GM12864 (cell line): ENCODE measurements around the gene KCNN4.

Experiments used
- DNase-seq: peaks from one replicate; pipeline ENCODE4 v3.0.0-alpha.2; 2011; ENCODE audit warnings: low read depth
- H3K4me3 ChIP-seq: 2 replicates; pipeline ENCODE4 v1.5.1; 2011; ENCODE audit warnings: mild to moderate bottlenecking, low read depth, low read length, control low read depth
- TF ChIP-seq, protein P1 (sequence below): IDR thresholded peaks from 2 replicates; pipeline ENCODE4 v1.5.1; 2011; ENCODE audit warnings: low read depth, mild to moderate bottlenecking, moderate library complexity, low read length, control low read depth, inconsistent platforms; ENCODE audit errors: missing control alignments

Gene KCNN4

DNA sequence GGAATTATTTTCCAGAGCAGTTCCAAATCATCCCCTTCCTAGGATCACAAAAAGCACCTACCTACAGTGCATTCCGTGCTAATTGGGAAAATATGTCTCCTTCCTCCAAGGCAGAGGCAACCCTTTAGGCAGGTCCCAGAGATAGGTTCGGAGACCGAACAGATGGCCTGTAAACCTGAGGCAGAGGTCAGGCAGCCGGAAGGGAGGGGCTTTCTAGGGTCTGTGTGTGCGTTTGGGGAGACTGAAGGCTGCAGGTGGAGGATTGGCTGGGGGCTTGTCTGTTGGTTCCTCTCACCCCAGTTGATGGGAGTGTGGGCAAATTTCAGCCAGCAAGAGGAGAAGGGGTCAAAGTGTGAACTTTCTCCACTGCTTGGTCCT, 7.1 kb downstream of the KCNN4 start:
- no peak for DNase-seq
- H3K4me3 ChIP-seq = no peak overlapping the region
- TF ChIP-seq, protein P1, sequence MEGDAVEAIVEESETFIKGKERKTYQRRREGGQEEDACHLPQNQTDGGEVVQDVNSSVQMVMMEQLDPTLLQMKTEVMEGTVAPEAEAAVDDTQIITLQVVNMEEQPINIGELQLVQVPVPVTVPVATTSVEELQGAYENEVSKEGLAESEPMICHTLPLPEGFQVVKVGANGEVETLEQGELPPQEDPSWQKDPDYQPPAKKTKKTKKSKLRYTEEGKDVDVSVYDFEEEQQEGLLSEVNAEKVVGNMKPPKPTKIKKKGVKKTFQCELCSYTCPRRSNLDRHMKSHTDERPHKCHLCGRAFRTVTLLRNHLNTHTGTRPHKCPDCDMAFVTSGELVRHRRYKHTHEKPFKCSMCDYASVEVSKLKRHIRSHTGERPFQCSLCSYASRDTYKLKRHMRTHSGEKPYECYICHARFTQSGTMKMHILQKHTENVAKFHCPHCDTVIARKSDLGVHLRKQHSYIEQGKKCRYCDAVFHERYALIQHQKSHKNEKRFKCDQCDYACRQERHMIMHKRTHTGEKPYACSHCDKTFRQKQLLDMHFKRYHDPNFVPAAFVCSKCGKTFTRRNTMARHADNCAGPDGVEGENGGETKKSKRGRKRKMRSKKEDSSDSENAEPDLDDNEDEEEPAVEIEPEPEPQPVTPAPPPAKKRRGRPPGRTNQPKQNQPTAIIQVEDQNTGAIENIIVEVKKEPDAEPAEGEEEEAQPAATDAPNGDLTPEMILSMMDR = no peak

DNA sequence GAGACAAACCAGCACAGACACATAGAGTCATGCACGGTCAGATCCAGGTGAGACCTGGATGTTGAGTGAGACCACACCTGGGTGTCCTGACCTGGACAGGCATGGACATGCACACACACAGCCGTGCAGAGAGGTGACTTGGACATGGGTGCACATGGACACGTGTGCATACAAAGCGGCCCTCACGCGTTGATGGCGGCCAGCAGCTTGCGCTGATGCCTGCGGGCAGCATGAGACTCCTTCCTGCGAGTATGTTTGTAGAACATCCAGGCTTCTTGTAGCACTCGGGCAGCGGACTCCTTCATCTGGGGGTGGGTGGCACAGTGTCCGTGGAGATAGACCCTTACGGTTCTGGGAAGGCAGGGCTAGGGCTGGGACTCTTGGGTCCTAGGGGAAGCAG, 11.5 kb downstream of the KCNN4 start:
- no peak overlapping the region for H3K4me3 ChIP-seq
- TF ChIP-seq, protein P1 = no peak
- DNase-seq = no peak

DNA sequence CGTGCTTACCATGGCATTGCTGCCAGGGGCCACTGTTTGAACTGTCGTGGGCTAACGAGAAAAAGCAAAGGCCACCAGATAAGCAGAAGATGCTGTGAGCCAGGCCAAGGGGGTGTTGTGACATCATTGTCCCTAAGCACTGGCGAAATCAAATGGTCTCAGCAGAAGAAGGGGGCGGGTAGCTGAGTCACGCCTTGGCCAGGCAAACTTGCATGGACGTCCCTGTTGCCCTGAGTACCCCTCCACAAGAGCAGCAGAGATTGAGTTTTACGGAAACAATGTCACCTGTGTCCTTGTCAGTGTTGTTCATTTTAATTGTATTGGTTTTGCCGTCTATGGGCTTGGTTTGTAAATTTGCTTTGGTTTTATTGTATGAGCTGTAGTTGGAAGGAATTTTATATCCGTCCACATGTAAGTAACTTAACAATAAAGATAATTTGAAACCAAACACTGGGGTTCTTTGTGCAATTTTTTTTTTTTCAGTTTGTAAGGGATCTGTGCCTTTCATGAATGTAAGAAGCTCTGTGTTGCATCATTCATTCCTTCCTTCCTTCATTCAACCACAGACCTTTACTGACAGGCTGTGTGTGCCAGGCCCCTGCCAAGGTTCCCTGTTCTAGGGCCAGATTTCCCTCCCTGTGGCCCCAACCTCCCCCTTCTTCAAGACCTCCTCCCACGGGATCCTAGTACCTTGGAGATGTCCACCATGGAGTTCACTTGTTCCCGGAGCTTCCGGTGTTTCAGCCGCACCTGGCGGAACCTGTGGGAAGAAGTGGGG, 12.3 kb downstream of the KCNN4 start:
- H3K4me3 ChIP-seq = no peak overlapping the region
- TF ChIP-seq, protein P1 = no peak
- no peak for DNase-seq

DNA sequence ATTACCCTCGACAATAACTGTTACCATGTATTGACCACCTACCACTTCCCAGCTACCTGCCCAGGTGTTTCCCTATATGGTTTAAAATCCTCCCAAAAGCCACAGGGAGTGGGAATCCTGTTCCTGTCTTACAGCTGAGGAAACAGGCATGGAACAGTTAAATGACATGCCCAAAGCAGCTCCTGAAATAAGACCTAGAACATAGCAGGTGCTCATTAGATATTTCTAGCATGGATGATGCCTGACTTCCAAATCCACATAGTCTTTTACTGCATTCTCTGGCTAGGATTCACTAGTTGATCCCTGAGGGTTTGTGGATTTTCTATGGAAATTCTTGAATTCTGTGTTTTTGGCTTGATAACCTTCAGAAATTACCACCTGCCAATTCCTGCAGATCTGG, 13.0 kb downstream of the KCNN4 start:
- no peak for DNase-seq
- H3K4me3 ChIP-seq = no peak overlapping the region
- TF ChIP-seq, protein P1 = no peak

DNA sequence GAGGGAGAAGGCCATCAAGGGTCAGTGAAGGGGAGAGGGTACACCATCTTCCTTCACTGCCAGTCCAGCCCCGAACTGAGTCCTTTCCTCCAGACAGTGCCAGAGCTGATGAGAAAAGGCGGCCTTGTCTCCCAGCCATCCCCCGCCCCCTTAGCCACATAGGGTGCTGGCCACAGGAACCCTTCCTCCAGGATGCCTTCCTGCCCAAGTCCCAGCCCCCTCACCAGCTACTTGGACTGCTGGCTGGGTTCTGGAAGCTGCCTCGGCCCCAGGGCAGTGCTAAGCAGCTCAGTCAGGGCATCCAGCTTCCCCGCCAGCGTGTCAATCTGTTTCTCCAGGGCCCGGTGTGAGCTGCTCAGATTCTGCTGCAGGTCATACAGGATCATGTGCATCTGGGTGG, 13.5 kb downstream of the KCNN4 start:
- DNase-seq = no peak
- no peak overlapping the region for H3K4me3 ChIP-seq
- TF ChIP-seq, protein P1 = no peak

DNA sequence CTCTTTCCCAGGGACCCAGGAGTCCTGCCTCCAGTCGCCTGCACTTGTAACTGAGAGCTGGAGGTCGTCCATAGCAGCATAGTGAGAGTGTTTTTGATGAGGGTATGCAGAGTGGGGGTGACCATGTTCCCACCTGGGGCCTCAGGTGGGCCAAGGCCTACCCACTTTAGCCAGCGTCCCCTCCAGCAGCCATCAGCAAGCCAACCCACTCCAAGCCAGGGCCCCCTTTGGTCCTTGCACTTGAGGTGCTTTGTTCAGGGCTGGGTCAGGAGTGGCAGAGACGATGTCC, 14.1 kb downstream of the KCNN4 start:
- DNase-seq = no peak
- TF ChIP-seq, protein P1 = no peak
- H3K4me3 ChIP-seq = no peak overlapping the region
